NCI-H2171 treated with DMSO at 0.1 percent for 48 hours (cell line): ENCODE measurements around the gene F2RL2.

Experiments used
- DNase-seq: peaks from one replicate; lab custom pipeline; 2025; lab: John Stamatoyannopoulos, UW

F2RL2 gene

GRCh38 chr5:76583163-76584047 is 39.8 kb downstream of the F2RL2 start:
- DNase-seq, result peak; percentile 0

GRCh38 chr5:76582230-76583162 is 40.7 kb downstream of the F2RL2 start:
- no peak for DNase-seq

GRCh38 chr5:76580981-76581380 is 42.2 kb downstream of the F2RL2 start:
- DNase-seq, result no peak

GRCh38 chr5:76579166-76579937 is 43.9 kb downstream of the F2RL2 start:
- DNase-seq, result no peak

GRCh38 chr5:76576996-76577395 is 46.2 kb downstream of the F2RL2 start:
- no peak for DNase-seq

- DNase-seq, result no peak
Measured at GRCh38 chr5:76576450-76576849, 46.8 kb downstream of the F2RL2 start.

- no peak for DNase-seq
Measured at GRCh38 chr5:76571559-76571958, 51.6 kb downstream of the F2RL2 start.

GRCh38 chr5:76570153-76570552 is 53.0 kb downstream of the F2RL2 start:
- DNase-seq, result no peak
